Hepatocyte (in vitro differentiated cells): ENCODE data around the gene ALPL.

Experiments used
- EZH2phosphoT487 ChIP-seq: fragments of 200-600 bp; sonication (generic); IDR thresholded peaks from one replicate; pipeline ENCODE4 v1.6.1; 2018; ENCODE audit warnings: antibody characterized with exemption, mild to moderate bottlenecking, low read depth, moderate library complexity; ENCODE audit not compliant: unreplicated experiment, severe bottlenecking
- TF ChIP-seq, protein P1 (sequence below): fragments of 200-600 bp; sonication (generic); IDR thresholded peaks from 2 replicates; pipeline ENCODE4 v1.5.1; 2016; ENCODE audit warnings: antibody characterized with exemption, mild to moderate bottlenecking; ENCODE audit not compliant: poor library complexity

DNA sequence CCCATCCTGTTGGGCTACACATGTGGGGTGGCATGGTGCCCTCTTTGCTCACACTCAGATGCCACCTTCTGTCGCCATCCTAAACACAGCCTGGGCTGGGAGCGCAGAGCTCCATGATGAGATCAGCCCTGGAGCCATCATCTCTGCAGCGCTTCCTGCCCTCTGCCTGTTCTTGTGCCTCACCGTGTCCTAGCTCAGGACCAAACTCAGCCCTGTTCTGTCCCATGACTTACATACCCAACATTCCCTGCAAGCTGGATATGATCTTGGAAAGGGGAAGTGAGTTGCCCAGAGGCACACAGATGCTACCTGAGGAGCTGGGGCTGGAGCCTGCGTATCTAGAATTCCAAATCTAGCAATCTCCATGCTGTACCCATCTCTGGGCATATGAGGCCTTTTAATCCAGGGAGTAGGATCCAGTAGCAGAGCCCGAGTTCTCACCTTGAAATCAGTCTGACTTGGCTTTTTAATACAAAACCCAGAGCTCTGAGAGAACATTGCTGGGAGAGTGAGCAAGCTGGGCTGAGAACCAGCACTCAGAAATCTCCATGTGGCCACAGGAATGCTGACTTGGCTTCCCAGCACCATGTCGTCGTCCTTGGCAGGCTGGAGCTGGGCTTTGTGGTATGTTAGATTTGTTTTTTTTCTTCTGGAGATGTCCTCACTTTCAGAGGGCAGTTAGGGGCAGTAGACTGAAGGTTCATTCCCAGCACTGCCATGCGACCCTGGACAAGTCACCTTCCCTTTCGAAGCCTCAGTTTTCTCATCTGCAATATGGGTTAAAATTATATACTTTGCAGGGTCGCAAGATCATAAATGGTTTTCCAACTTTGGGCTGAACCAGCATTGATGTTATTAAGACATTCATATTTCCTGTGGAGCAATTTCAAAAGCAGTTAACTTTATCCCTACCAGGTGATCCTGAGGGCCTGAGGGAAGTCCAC is 2.6 kb downstream of the ALPL start:
- TF ChIP-seq, protein P1, sequence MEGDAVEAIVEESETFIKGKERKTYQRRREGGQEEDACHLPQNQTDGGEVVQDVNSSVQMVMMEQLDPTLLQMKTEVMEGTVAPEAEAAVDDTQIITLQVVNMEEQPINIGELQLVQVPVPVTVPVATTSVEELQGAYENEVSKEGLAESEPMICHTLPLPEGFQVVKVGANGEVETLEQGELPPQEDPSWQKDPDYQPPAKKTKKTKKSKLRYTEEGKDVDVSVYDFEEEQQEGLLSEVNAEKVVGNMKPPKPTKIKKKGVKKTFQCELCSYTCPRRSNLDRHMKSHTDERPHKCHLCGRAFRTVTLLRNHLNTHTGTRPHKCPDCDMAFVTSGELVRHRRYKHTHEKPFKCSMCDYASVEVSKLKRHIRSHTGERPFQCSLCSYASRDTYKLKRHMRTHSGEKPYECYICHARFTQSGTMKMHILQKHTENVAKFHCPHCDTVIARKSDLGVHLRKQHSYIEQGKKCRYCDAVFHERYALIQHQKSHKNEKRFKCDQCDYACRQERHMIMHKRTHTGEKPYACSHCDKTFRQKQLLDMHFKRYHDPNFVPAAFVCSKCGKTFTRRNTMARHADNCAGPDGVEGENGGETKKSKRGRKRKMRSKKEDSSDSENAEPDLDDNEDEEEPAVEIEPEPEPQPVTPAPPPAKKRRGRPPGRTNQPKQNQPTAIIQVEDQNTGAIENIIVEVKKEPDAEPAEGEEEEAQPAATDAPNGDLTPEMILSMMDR = no peak
- no peak for TF ChIP-seq EZH2phosphoT487
